K562 (cell line): ENCODE data around the gene COX4I2. TPM values are rescaled to one million over a fixed set of nuclear protein-coding genes. Genes with fewer than 3 reads are reported as not detected.
A peak's percentile ranks its signal among the peaks of the same experiment; 100 is the strongest.

Experiments
- ATF1 ChIP-seq, 2 experiments: fragments of 450-650 bp in 1 of 2; IDR thresholded peaks; 2 replicates each; pipeline ENCODE4 v1.6.1; 2016; ENCODE audit warnings: missing compliant biosample characterization in 1 of 2, missing genetic modification characterization in 1 of 2
- DACH1 ChIP-seq: fragments of 450-650 bp; IDR thresholded peaks from 2 replicates; pipeline ENCODE4 v1.6.1; 2018; ENCODE audit not compliant: partially characterized antibody
- ELF4 ChIP-seq: fragments of 450-650 bp; formaldehyde crosslinking; IDR thresholded peaks from 2 replicates; pipeline ENCODE4 v1.4.0; 2022; ENCODE audit warnings: missing genetic modification characterization
- ESRRA ChIP-seq: fragments of 450-650 bp; IDR thresholded peaks from 2 replicates; pipeline ENCODE4 v1.6.1; 2014; ENCODE audit warnings: low read depth, mild to moderate bottlenecking, moderate library complexity, borderline replicate concordance
- FOXA3 ChIP-seq, 2 experiments: fragments of 450-650 bp in 1 of 2; sonication (generic) in 1 of 2; formaldehyde crosslinking; IDR thresholded peaks in 1 of 2; conservative IDR thresholded peaks in 1 of 2; 2 replicates each; pipeline versions ENCODE4 v1.4.0 to v1.8.0; 2020 to 2022; ENCODE audit warnings: mild to moderate bottlenecking in 2 of 2, missing genetic modification reagents in 1 of 2
- FOXP1 ChIP-seq: sonication (generic); formaldehyde crosslinking; IDR thresholded peaks from 2 replicates; pipeline ENCODE4 v1.8.0; 2022; ENCODE audit warnings: mild to moderate bottlenecking, missing genetic modification reagents
- GABPA ChIP-seq: fragments of 200-800 bp; sonication (Bioruptor generic); conservative IDR thresholded peaks from 2 replicates; pipeline ENCODE4 v1.6.1; 2016; ENCODE audit warnings: low read depth, missing genetic modification characterization, missing compliant biosample characterization
- GABPB1 ChIP-seq: sonication (generic); formaldehyde crosslinking; IDR thresholded peaks from 2 replicates; pipeline ENCODE4 v1.8.0; 2022; ENCODE audit warnings: mild to moderate bottlenecking, missing genetic modification reagents
- GATA2 ChIP-seq: sonication (generic); formaldehyde crosslinking; IDR thresholded peaks from 2 replicates; pipeline ENCODE4 v1.4.0; 2020; ENCODE audit warnings: mild to moderate bottlenecking, missing genetic modification reagents
- ILF3 ChIP-seq: fragments of 450-650 bp; IDR thresholded peaks from 2 replicates; pipeline ENCODE4 v1.6.1; 2018; ENCODE audit warnings: antibody characterized with exemption, mild to moderate bottlenecking, moderate library complexity, borderline replicate concordance
- KDM2B ChIP-seq: fragments of 250-450 bp; sonication (Bioruptor Pico); IDR thresholded peaks from 2 replicates; pipeline ENCODE4 v1.8.0; 2021; ENCODE audit warnings: mild to moderate bottlenecking, moderate library complexity
- MEIS2 ChIP-seq: fragments of 450-650 bp; IDR thresholded peaks from 2 replicates; pipeline ENCODE4 v1.6.1; 2014; ENCODE audit warnings: mild to moderate bottlenecking; ENCODE audit not compliant: partially characterized antibody
- SNRNP70 ChIP-seq: fragments of 200-400 bp; formaldehyde crosslinking; optimal IDR thresholded peaks from 2 replicates; pipeline ENCODE3; 2017; ENCODE audit warnings: low read depth, low read length
- SPI1 ChIP-seq: IDR thresholded peaks from 2 replicates; pipeline ENCODE4 v1.6.1; 2011; ENCODE audit warnings: low read depth, low read length, control low read depth, borderline replicate concordance
- TAF1 ChIP-seq: IDR thresholded peaks from 2 replicates; pipeline ENCODE4 v1.6.1; 2011; ENCODE audit warnings: mild to moderate bottlenecking, low read length, moderate library complexity; ENCODE audit not compliant: insufficient read depth, control insufficient read depth, severe bottlenecking; ENCODE audit errors: extremely low read depth
- ZNF146 ChIP-seq: IDR thresholded peaks from one replicate; pipeline ENCODE4 v1.6.1; 2018; ENCODE audit warnings: missing compliant biosample characterization; ENCODE audit not compliant: unreplicated experiment
- ZNF232 ChIP-seq: sonication (generic); formaldehyde crosslinking; IDR thresholded peaks from 2 replicates; pipeline ENCODE4 v1.8.0; 2022; ENCODE audit warnings: mild to moderate bottlenecking, missing genetic modification reagents
- ZSCAN29 ChIP-seq: fragments of 450-650 bp; IDR thresholded peaks from 2 replicates; pipeline ENCODE4 v1.6.1; 2017
- polyA plus RNA-seq, 8 experiments: library from polyadenylated mRNA; depleted of rRNA in 4 of 8; stranded (reverse) in 5 of 8; unstranded in 3 of 8; fragments of >200 nt; fragmentation: Nextera tagmentation in 2 of 8; fragmentation: Illumina TruSeq in 1 of 8; extraction: Ambion mirVana in 2 of 8; extraction: Trizol in 1 of 8; gene quantifications; 2 replicates each; pipeline versions ENCODE4 v1.2.1 to v1.2.3, GENCODE V29; 2011 to 2014; ENCODE audit warnings: inconsistent platforms in 1 of 8, missing spikeins in 1 of 8
- total RNA-seq, 7 experiments: library from RNA; depleted of rRNA in 6 of 7; stranded (reverse); fragments of >200 nt in 6 of 7; fragmentation: Illumina TruSeq in 2 of 7; extraction: Trizol in 2 of 7; gene quantifications; 2 replicates each; pipeline versions ENCODE4 v1.2.1 to v1.2.3, GENCODE V29; 2011 to 2021; ENCODE audit warnings: low replicate concordance in 1 of 7
- TF ChIP-seq, protein P1 (sequence below): fragments of 250-450 bp; sonication (Bioruptor Pico); IDR thresholded peaks from 2 replicates; pipeline ENCODE4 v1.5.0; 2020; ENCODE audit warnings: mild to moderate bottlenecking
- TF ChIP-seq, protein P2 (sequence below): fragments of 200-800 bp; sonication (Bioruptor generic); IDR thresholded peaks from 2 replicates; pipeline ENCODE4 v1.6.1; 2017; ENCODE audit warnings: missing genetic modification characterization, missing compliant biosample characterization
- TF ChIP-seq, protein P3 (sequence below): sonication (generic); formaldehyde crosslinking; IDR thresholded peaks from 2 replicates; pipeline ENCODE4 v1.4.0; 2020; ENCODE audit warnings: mild to moderate bottlenecking, missing genetic modification reagents
- TF ChIP-seq, protein P4 (sequence below): fragments of 250-450 bp; sonication (Bioruptor Pico); IDR thresholded peaks from 2 replicates; pipeline ENCODE4 v1.5.0; 2021

Gene COX4I2
- total and polyA plus RNA-seq, 9 of the 15 experiments (the other 6 are each of a cell fraction or from before 2014, with no cell fraction given) = not detected

DNA sequence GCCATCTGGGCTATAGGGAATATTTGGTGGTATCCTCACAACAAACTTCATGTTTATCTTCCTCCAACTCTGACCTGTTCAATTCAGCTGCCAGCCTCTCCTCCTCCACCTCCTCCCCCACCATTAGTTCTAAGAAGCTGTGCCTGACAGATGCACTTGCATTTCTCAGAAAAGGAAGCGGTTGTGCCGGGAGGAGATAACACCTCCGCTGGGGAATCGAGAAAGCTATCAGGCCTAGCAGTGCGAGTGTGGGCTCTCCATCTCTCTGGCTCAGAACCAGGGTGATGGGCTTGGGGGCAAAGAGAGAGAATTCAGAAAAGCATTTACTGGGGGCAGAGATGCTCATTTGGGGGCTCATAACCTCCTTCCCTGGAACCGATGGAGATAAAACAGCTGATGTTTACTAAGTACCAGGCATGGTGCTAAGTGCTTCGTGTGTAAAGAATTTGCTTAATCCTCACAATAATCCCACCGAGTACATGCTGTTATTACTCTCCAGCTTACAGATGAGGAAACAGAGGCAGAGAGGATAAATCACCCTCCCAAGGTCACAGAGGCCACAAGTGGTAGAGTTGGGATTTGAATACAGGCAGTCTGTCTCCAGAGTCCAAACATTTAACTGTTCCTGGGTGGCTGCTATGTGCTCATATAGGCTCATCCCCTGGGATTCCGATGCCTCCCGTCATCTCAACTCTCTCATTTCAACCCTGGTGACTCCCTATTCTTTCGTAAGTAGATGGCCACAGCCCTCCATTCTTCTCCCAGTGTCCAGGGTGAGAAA, 38.3 kb downstream of the COX4I2 start (continued):
- TF ChIP-seq, protein P1, sequence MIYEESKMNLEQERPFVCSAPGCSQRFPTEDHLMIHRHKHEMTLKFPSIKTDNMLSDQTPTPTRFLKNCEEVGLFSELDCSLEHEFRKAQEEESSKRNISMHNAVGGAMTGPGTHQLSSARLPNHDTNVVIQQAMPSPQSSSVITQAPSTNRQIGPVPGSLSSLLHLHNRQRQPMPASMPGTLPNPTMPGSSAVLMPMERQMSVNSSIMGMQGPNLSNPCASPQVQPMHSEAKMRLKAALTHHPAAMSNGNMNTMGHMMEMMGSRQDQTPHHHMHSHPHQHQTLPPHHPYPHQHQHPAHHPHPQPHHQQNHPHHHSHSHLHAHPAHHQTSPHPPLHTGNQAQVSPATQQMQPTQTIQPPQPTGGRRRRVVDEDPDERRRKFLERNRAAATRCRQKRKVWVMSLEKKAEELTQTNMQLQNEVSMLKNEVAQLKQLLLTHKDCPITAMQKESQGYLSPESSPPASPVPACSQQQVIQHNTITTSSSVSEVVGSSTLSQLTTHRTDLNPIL (CRISPR knock-in tag) = no peak
- TF ChIP-seq ZNF146 (CRISPR knock-in tag) (no peak), MEIS2 (peak; percentile 94), KDM2B (0 out of 2 replicates have a peak, but pooled peaks have one; percentile 30), ZSCAN29 (0 out of 2 replicates have a peak, but pooled peaks have one; percentile 24), FOXA3 (CRISPR knock-in tag; conservative IDR thresholded peaks at IDR 0.05 in 1 of 2, IDR thresholded peaks at IDR 0.05 in 1 of 2) (peak in 1 of 2 experiments; percentile 77; a peak in 2 of 4 replicates), ZNF232 (no peak), TAF1 (peak; percentile 69), GABPA (tag) (no peak), FOXP1 (CRISPR knock-in tag) (peak; percentile 88), ELF4 (peak; percentile 76), SNRNP70 (no peak), GABPB1 (CRISPR knock-in tag) (no peak; the same call in 1 of the 2 replicates), DACH1 (peak; percentile 83), ILF3 (peak; percentile 87), SPI1 (peak; percentile 80), ESRRA (peak; percentile 69), ATF1 (CRISPR knock-in tag; IDR thresholded peaks at IDR 0.05) (no peak), ATF1 (tag; IDR thresholded peaks at IDR 0.05) (peak; percentile 10; the same call in 1 of the 2 replicates), GATA2 (CRISPR knock-in tag) (peak; percentile 98)
- TF ChIP-seq, protein P2, sequence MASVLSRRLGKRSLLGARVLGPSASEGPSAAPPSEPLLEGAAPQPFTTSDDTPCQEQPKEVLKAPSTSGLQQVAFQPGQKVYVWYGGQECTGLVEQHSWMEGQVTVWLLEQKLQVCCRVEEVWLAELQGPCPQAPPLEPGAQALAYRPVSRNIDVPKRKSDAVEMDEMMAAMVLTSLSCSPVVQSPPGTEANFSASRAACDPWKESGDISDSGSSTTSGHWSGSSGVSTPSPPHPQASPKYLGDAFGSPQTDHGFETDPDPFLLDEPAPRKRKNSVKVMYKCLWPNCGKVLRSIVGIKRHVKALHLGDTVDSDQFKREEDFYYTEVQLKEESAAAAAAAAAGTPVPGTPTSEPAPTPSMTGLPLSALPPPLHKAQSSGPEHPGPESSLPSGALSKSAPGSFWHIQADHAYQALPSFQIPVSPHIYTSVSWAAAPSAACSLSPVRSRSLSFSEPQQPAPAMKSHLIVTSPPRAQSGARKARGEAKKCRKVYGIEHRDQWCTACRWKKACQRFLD (CRISPR knock-in tag) = peak; percentile 94
- TF ChIP-seq, protein P3, sequence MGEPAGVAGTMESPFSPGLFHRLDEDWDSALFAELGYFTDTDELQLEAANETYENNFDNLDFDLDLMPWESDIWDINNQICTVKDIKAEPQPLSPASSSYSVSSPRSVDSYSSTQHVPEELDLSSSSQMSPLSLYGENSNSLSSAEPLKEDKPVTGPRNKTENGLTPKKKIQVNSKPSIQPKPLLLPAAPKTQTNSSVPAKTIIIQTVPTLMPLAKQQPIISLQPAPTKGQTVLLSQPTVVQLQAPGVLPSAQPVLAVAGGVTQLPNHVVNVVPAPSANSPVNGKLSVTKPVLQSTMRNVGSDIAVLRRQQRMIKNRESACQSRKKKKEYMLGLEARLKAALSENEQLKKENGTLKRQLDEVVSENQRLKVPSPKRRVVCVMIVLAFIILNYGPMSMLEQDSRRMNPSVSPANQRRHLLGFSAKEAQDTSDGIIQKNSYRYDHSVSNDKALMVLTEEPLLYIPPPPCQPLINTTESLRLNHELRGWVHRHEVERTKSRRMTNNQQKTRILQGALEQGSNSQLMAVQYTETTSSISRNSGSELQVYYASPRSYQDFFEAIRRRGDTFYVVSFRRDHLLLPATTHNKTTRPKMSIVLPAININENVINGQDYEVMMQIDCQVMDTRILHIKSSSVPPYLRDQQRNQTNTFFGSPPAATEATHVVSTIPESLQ (CRISPR knock-in tag) = no peak
- TF ChIP-seq, protein P4, sequence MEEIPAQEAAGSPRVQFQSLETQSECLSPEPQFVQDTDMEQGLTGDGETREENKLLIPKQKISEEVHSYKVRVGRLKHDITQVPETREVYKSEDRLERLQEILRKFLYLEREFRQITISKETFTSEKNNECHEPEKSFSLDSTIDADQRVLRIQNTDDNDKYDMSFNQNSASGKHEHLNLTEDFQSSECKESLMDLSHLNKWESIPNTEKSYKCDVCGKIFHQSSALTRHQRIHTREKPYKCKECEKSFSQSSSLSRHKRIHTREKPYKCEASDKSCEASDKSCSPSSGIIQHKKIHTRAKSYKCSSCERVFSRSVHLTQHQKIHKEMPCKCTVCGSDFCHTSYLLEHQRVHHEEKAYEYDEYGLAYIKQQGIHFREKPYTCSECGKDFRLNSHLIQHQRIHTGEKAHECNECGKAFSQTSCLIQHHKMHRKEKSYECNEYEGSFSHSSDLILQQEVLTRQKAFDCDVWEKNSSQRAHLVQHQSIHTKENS (CRISPR knock-in tag) = no peak
